ENCODE results near the gene HNRNPLL.

Gene HNRNPLL

GRCh38 chr2:38523728-38524437, 78.8 kb downstream of the HNRNPLL start:
- no peak for DNase-seq

- DNase-seq: no peak
These were observed 79.9 kb downstream of the HNRNPLL start for GRCh38 chr2:38522754-38523349.

- DNase-seq: no peak
These were observed 80.9 kb downstream of the HNRNPLL start for GRCh38 chr2:38521835-38522234.

- DNase-seq: no peak
These were observed 85.4 kb downstream of the HNRNPLL start for GRCh38 chr2:38517284-38517683.

- DNase-seq: no peak
These were observed 86.2 kb downstream of the HNRNPLL start for GRCh38 chr2:38516526-38516925.

- no peak for DNase-seq
These were observed 86.6 kb downstream of the HNRNPLL start for GRCh38 chr2:38516122-38516521.

GRCh38 chr2:38515155-38516074, 87.3 kb downstream of the HNRNPLL start:
- DNase-seq: no peak

GRCh38 chr2:38514603-38515154, 88.0 kb downstream of the HNRNPLL start:
- DNase-seq: no peak

GRCh38 chr2:38512211-38512610, 90.5 kb downstream of the HNRNPLL start:
- no peak for DNase-seq
